HG02885 (cell line): ENCODE results near the gene HOATZ.

Experiments used
- ATAC-seq: cut with Tn5 transposase; IDR thresholded peaks from one replicate; pipeline ENCODE4 v1.9.1; 2021; ENCODE audit warnings: mild to moderate bottlenecking; ENCODE audit not compliant: unreplicated experiment, poor library complexity

The HOATZ gene

GRCh38 chr11:111573821-111574249, 59.3 kb downstream of the HOATZ start:
- ATAC-seq, result no peak

- peak; percentile 76 for ATAC-seq
Measured at GRCh38 chr11:111574373-111575225, 60.0 kb downstream of the HOATZ start.

- ATAC-seq, result no peak
Measured at GRCh38 chr11:111575740-111576139, 61.2 kb downstream of the HOATZ start.

- ATAC-seq, result no peak
Measured at GRCh38 chr11:111577821-111578220, 63.2 kb downstream of the HOATZ start.

GRCh38 chr11:111581341-111581740, 66.8 kb downstream of the HOATZ start:
- ATAC-seq, result no peak

- ATAC-seq, result no peak
Measured at GRCh38 chr11:111582163-111582562, 67.6 kb downstream of the HOATZ start.

- ATAC-seq, result no peak
Measured at GRCh38 chr11:111582881-111583280, 68.3 kb downstream of the HOATZ start.

GRCh38 chr11:111585371-111585770, 70.8 kb downstream of the HOATZ start:
- ATAC-seq, result no peak

- peak; percentile 60 for ATAC-seq
Measured at GRCh38 chr11:111586388-111586831, 71.8 kb downstream of the HOATZ start.
